GM21390 (cell line): Measurements from ENCODE around the gene PLPP6.

Source experiments
- ATAC-seq: cut with Tn5 transposase; IDR thresholded peaks from one replicate; pipeline ENCODE4 v1.9.1; 2021; ENCODE audit not compliant: unreplicated experiment

PLPP6 gene

DNA sequence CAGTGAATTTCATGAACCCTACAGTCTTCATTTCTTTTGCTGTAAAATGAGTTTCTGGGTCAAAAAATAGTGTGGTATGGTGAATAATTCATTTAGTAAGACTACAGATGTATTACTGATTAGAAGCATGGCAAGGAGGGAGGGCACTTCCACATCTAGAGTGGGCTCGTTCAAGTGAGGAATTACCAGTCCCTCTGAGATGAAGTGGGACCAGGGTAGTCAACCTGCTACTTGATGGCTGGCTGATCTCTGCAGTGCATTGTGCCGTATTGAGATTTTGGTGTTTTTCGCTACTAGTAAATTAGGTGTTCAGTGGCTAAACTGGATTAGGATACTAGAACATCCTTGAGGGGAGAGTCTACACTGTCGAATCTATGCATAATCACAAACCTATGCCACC, 28.1 kb downstream of the PLPP6 start:
- peak; percentile 65 for ATAC-seq

GRCh38 chr9:4691795-4692194, 29.7 kb downstream of the PLPP6 start:
- ATAC-seq, result no peak

GRCh38 chr9:4700091-4700490, 38.0 kb downstream of the PLPP6 start:
- no peak for ATAC-seq

- ATAC-seq, result no peak
Measured at GRCh38 chr9:4700932-4701331, 38.8 kb downstream of the PLPP6 start.

DNA sequence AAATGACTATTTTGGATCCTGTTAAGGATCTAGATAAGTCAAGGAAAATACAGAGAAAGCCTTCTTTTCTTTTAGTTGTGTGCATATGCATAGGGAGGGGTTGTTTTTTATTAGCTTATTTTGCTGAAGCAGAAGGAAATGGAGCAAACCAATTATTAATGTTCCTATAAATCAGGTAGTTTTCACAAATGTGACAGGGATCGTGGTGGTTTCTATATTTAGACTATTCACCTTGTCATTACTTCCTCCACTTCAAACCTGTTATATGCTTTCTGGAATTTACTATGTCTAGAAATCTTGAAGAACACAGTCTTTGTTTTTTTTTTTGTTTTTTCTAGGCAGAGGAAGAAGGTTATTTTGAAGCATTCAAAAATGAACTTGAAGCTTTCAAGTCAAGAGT, 39.4 kb downstream of the PLPP6 start:
- ATAC-seq, result no peak

DNA sequence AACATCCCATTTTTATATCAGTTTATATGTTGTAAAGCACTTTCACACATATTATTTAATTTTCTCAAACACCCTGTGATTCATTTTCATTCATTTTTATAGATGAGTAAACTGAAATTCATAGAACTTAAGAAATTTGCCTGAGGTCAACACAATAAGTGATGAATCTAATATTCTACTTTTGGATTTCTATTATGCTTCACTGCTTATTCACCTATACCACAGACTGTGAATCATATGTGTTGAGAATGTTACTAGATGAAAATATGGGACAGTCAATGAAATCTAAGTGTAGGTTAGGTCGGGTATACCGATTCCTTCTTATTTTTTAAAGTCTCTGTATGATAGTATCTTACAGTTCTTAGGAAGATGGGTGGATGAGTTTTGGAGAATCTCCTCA, 42.0 kb downstream of the PLPP6 start:
- ATAC-seq, result no peak

GRCh38 chr9:4706021-4706420, 43.9 kb downstream of the PLPP6 start:
- ATAC-seq, result no peak

DNA sequence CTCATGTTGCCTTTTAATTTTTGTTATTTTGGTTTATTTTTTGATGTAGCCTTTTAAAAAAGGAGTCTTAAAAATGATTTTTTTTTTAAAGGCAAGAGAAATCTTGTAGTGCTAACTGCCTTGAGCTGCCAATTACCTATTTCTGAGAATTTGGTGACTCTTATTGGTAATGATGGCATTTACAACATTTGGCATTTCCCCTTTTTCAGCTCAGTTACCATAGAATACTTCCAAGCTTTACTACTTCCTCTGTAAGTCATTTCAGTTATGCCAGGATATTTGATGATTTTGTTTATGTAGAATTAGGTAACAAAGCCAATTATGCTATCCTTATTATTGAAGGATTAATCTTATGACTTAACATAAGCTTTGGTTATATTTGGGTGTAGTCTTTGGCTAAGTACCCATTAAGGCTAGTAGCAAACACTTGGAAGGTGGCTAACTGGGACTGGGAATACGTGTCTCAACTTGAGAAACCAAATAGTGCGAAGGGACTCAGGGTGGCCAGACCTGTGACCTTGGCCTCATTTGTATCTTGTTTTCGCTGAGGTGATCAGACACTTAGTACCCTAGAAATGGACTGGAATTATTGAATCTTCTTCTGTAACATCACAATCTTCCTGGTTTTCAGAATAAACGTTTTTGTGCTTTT, 45.0 kb downstream of the PLPP6 start:
- ATAC-seq, result no peak

GRCh38 chr9:4709380-4709779, 47.3 kb downstream of the PLPP6 start:
- ATAC-seq, result no peak

- ATAC-seq, result no peak
Measured at GRCh38 chr9:4713849-4714248, 51.8 kb downstream of the PLPP6 start.

DNA sequence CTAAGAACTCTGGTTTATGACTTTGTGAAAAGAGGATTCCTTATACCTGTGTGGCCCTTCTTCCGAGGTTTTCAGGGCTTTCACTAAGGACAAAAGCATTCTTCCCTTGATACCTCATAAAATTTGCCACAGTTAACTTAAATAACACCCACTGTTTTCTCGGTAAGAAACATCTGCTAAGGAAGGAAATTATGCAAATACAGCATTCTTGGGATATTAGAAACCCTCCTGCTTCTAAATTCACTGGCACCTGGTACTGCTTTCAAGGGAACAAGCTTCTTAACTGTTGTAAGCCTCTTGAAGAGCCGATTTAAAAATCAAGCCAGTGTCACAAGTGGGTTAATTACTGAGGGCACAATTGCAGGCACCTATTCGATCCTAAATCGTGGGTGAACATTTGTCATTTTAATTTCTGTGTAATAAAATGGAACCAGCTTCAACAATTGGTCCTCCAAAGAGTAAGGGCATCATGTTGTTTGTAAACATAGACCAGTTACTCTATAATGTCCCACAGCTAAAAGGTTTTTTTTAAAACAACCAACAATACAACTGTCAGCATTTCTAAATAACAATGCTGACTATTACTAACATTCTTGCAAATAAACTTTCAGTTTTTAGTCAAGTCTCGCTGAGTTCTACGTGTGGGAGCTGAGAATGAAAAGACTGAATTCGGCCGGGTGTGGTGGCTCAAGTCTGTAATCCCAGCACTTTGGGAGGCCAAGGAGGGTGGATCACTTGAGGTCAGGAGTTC, 52.3 kb downstream of the PLPP6 start:
- ATAC-seq, result no peak
